Thymus (tissue), 11 donors: ENCODE data around the gene ALLC. TPM values are rescaled to one million over a fixed set of nuclear protein-coding genes. Genes with fewer than 3 reads are reported as not detected.
A peak's percentile ranks its signal among the peaks of the same experiment; 100 is the strongest.

Experiments used
- DNase-seq, 9 donors: peaks; one replicate each; pipeline ENCODE4 v3.0.0-alpha.2; 2013; ENCODE audit warnings: low spot score in 9 of 9, low read depth in 6 of 9, missing footprints in 1 of 9
- H3K27ac ChIP-seq, 2 donors: one replicate each; pipeline ENCODE4 v1.5.1; 2013; ENCODE audit warnings: control low read depth in 1 of 2, low read depth in 1 of 2, low read length in 1 of 2, mild to moderate bottlenecking in 1 of 2, moderate library complexity in 1 of 2
- H3K27me3 ChIP-seq, 2 donors: one replicate each; pipeline ENCODE4 v1.5.1; 2013; ENCODE audit warnings: low read length in 1 of 2; ENCODE audit not compliant: control insufficient read depth in 2 of 2, insufficient read depth in 1 of 2
- H3K36me3 ChIP-seq, 2 donors: one replicate each; pipeline ENCODE4 v1.5.1; 2013; ENCODE audit warnings: low read length in 1 of 2, mild to moderate bottlenecking in 1 of 2, moderate library complexity in 1 of 2; ENCODE audit not compliant: control insufficient read depth in 2 of 2, insufficient read depth in 2 of 2
- H3K4me1 ChIP-seq, 2 donors: one replicate each; pipeline ENCODE4 v1.5.1; 2013; ENCODE audit warnings: low read length in 2 of 2; ENCODE audit not compliant: control insufficient read depth in 2 of 2, insufficient read depth in 2 of 2
- H3K4me3 ChIP-seq, 2 donors: one replicate each; pipeline ENCODE4 v1.5.1; 2013; ENCODE audit warnings: low read length in 2 of 2, control low read depth in 1 of 2, mild to moderate bottlenecking in 1 of 2
- H3K9me3 ChIP-seq, 2 donors: one replicate each; pipeline ENCODE4 v1.5.1; 2013; ENCODE audit warnings: low read length in 1 of 2, mild to moderate bottlenecking in 1 of 2; ENCODE audit not compliant: control insufficient read depth in 2 of 2, insufficient read depth in 1 of 2
- WGBS: extraction: QIAGEN DNeasy Blood & Tissue Kit; methylation state at CpG from one replicate; pipeline ENCODE4 v1.1.7; 2013; 5-methylcytosine and 5-hydroxymethylcytosine counted together
- polyA plus RNA-seq: library from polyadenylated mRNA; stranded (reverse); fragments of 200-250 nt; gene quantifications from one replicate; pipeline ENCODE4 v1.2.3, GENCODE V29; 2013
- total RNA-seq: library from RNA; stranded (reverse); fragments of 120-200 nt; gene quantifications from one replicate; pipeline ENCODE4 v1.2.4, GENCODE V29; 2013
- donor health status: healthy.

The ALLC gene
- total and polyA plus RNA-seq, 2 donors, result 0.05 to 0.87 TPM

- Histone ChIP-seq H3K27me3 (no peaks in the 10 kb centered on the region), H3K27ac (no peak overlapping the region), H3K9me3 (peaks cover 0 to 8% of the 10 kb centered on the region in 2 donors), H3K4me1 (peaks cover 7 to 23% of the 10 kb centered on the region in 2 donors), H3K4me3 (no peak overlapping the region), H3K36me3 (no peaks in the 10 kb centered on the region)
- 97% methylated on average over 20 of the region's 20 CpGs for WGBS
- DNase-seq, result no peak
Measured at GRCh38 chr2:3648652-3649177, 9.3 kb upstream of the ALLC start.

- Histone ChIP-seq H3K4me1 (peaks cover 7 to 30% of the 10 kb centered on the region in 2 donors), H3K4me3 (no peak overlapping the region), H3K9me3 (peaks cover 0 to 12% of the 10 kb centered on the region in 2 donors), H3K27me3 (no peaks in the 10 kb centered on the region), H3K27ac (no peak overlapping the region), H3K36me3 (no peaks in the 10 kb centered on the region)
- WGBS, result 91% methylated on average over 16 of the region's 16 CpGs
- no peak for DNase-seq
Measured at GRCh38 chr2:3649581-3649980, 8.4 kb upstream of the ALLC start.

- Histone ChIP-seq H3K4me1 (peaks cover 7 to 33% of the 10 kb centered on the region in 2 donors), H3K9me3 (peaks cover 2 to 12% of the 10 kb centered on the region in 2 donors), H3K27me3 (no peaks in the 10 kb centered on the region), H3K4me3 (no peak overlapping the region), H3K36me3 (no peaks in the 10 kb centered on the region), H3K27ac (no peak overlapping the region)
- no peak for DNase-seq
- WGBS, result 87% methylated on average over 20 of the region's 20 CpGs
Measured at GRCh38 chr2:3650140-3650920, 7.7 kb upstream of the ALLC start.

GRCh38 chr2:3651691-3652648 is 6.0 kb upstream of the ALLC start:
- WGBS, result 16% methylated on average over 45 of the region's 45 CpGs
- Histone ChIP-seq H3K4me1 (peaks cover 7 to 41% of the 10 kb centered on the region in 2 donors), H3K27ac (peak overlapping the region in 1 of 2 donors; percentile 63), H3K27me3 (no peaks in the 10 kb centered on the region), H3K9me3 (peaks cover 2 to 12% of the 10 kb centered on the region in 2 donors), H3K4me3 (peak overlapping the region; percentile 43 to 50), H3K36me3 (no peaks in the 10 kb centered on the region)
- peak; percentile 71 to 94 (median 84) for DNase-seq

- WGBS, result 94% methylated on average over 9 of the region's 9 CpGs
- Histone ChIP-seq H3K4me3 (no peak overlapping the region), H3K9me3 (peaks cover 2 to 12% of the 10 kb centered on the region in 2 donors), H3K4me1 (peaks cover 7 to 52% of the 10 kb centered on the region in 2 donors), H3K27ac (no peak overlapping the region), H3K27me3 (no peaks in the 10 kb centered on the region), H3K36me3 (no peaks in the 10 kb centered on the region)
- DNase-seq, result no peak
Measured at GRCh38 chr2:3652896-3653625, 4.9 kb upstream of the ALLC start.

GRCh38 chr2:3654011-3654410 is 4.0 kb upstream of the ALLC start:
- H3K27ac ChIP-seq, result no peak overlapping the region
- peaks cover 7 to 55% of the 10 kb centered on the region in 2 donors for H3K4me1 ChIP-seq
- no peaks in the 10 kb centered on the region for H3K36me3 ChIP-seq
- DNase-seq, result no peak
- no peak overlapping the region for H3K4me3 ChIP-seq
- H3K27me3 ChIP-seq, result no peaks in the 10 kb centered on the region
- WGBS, result 91% methylated on average over 10 of the region's 10 CpGs
- peaks cover 2 to 12% of the 10 kb centered on the region in 2 donors for H3K9me3 ChIP-seq

GRCh38 chr2:3654531-3655225 is 3.3 kb upstream of the ALLC start:
- Histone ChIP-seq H3K4me1 (peaks cover 7 to 60% of the 10 kb centered on the region in 2 donors), H3K27ac (no peak overlapping the region), H3K36me3 (no peaks in the 10 kb centered on the region), H3K4me3 (no peak overlapping the region), H3K27me3 (no peaks in the 10 kb centered on the region), H3K9me3 (peaks cover 2 to 12% of the 10 kb centered on the region in 2 donors)
- 90% methylated on average over 21 of the region's 21 CpGs for WGBS
- no peak for DNase-seq
